ENCODE results near the gene TOGARAM1. TPM values are rescaled to one million over a fixed set of nuclear protein-coding genes. Genes with fewer than 3 reads are reported as not detected.

Gene TOGARAM1
- total RNA-seq, 1 experiment from 2014 or later: 6.4 TPM

- H3K4me3 Mint-ChIP-seq: no peak overlapping the region
- no peaks in the 10 kb centered on the region for H3K4me1 Mint-ChIP-seq
- no peak overlapping the region for H3K27ac Mint-ChIP-seq
- peaks cover 14% of the 10 kb centered on the region for H3K9me3 Mint-ChIP-seq
- ChIA-PET CTCF (no interaction called here), POLR2A (no interaction called here)
- H3K36me3 Mint-ChIP-seq: peaks cover 25% of the 10 kb centered on the region
- no peaks in the 10 kb centered on the region for H3K27me3 Mint-ChIP-seq (ENCODE audit: low read depth)
- no peak for ATAC-seq
- no peak for DNase-seq (ENCODE audit: low spot score)
- TF ChIP-seq NR1H2 (CRISPR knock-in tag; IDR thresholded peaks at IDR 0.05) (no peak), RORB (CRISPR knock-in tag; IDR thresholded peaks at IDR 0.05) (no peak), NR3C1 (CRISPR knock-in tag; conservative IDR thresholded peaks at IDR 0.05; ENCODE audit: low read depth) (no peak), ZNF219 (CRISPR knock-in tag; IDR thresholded peaks at IDR 0.05; ENCODE audit: borderline replicate concordance) (no peak), ZNF423 (CRISPR knock-in tag; IDR thresholded peaks at IDR 0.05) (no peak), OVOL2 (CRISPR knock-in tag; IDR thresholded peaks at IDR 0.05; ENCODE audit: borderline replicate concordance) (no peak), TEAD4 (CRISPR knock-in tag; IDR thresholded peaks at IDR 0.05) (no peak)
- TF ChIP-seq, protein P1, sequence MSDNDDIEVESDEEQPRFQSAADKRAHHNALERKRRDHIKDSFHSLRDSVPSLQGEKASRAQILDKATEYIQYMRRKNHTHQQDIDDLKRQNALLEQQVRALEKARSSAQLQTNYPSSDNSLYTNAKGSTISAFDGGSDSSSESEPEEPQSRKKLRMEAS (CRISPR knock-in tag; IDR thresholded peaks at IDR 0.05): no peak
- TF ChIP-seq, protein P2, sequence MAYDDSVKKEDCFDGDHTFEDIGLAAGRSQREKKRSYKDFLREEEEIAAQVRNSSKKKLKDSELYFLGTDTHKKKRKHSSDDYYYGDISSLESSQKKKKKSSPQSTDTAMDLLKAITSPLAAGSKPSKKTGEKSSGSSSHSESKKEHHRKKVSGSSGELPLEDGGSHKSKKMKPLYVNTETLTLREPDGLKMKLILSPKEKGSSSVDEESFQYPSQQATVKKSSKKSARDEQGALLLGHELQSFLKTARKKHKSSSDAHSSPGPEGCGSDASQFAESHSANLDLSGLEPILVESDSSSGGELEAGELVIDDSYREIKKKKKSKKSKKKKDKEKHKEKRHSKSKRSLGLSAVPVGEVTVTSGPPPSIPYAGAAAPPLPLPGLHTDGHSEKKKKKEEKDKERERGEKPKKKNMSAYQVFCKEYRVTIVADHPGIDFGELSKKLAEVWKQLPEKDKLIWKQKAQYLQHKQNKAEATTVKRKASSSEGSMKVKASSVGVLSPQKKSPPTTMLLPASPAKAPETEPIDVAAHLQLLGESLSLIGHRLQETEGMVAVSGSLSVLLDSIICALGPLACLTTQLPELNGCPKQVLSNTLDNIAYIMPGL (CRISPR knock-in tag; IDR thresholded peaks at IDR 0.05): no peak
Observed at GRCh38 chr14:44935155-44935554, 26.8 kb upstream of the TOGARAM1 start.

GRCh38 chr14:44937547-44937946 is 24.4 kb upstream of the TOGARAM1 start:
- Mint-ChIP-seq H3K4me3 (no peak overlapping the region), H3K27me3 (ENCODE audit: low read depth) (no peaks in the 10 kb centered on the region), H3K36me3 (peaks cover 39% of the 10 kb centered on the region), H3K27ac (no peak overlapping the region), H3K9me3 (peaks cover 18% of the 10 kb centered on the region), H3K4me1 (no peaks in the 10 kb centered on the region)
- POLR2A ChIA-PET: interaction anchor here (0.7 kb wide), 1 partner anchor 23 kb away, joined by 6 read pairs; no protein-coding TSS in a partner anchor
- CTCF ChIA-PET: no interaction called here
- no peak for DNase-seq (ENCODE audit: low spot score)
- ATAC-seq: no peak
- TF ChIP-seq, protein P3, sequence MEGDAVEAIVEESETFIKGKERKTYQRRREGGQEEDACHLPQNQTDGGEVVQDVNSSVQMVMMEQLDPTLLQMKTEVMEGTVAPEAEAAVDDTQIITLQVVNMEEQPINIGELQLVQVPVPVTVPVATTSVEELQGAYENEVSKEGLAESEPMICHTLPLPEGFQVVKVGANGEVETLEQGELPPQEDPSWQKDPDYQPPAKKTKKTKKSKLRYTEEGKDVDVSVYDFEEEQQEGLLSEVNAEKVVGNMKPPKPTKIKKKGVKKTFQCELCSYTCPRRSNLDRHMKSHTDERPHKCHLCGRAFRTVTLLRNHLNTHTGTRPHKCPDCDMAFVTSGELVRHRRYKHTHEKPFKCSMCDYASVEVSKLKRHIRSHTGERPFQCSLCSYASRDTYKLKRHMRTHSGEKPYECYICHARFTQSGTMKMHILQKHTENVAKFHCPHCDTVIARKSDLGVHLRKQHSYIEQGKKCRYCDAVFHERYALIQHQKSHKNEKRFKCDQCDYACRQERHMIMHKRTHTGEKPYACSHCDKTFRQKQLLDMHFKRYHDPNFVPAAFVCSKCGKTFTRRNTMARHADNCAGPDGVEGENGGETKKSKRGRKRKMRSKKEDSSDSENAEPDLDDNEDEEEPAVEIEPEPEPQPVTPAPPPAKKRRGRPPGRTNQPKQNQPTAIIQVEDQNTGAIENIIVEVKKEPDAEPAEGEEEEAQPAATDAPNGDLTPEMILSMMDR (IDR thresholded peaks at IDR 0.05): no peak
- TF ChIP-seq FOXJ3 (CRISPR knock-in tag; IDR thresholded peaks at IDR 0.05; ENCODE audit: borderline replicate concordance) (no peak), ZNF232 (CRISPR knock-in tag; IDR thresholded peaks at IDR 0.05) (no peak), SP1 (CRISPR knock-in tag; conservative IDR thresholded peaks at IDR 0.05) (no peak), ZNF425 (CRISPR knock-in tag; conservative IDR thresholded peaks at IDR 0.05) (no peak), MLX (CRISPR knock-in tag; IDR thresholded peaks at IDR 0.05) (no peak), NFE2L1 (CRISPR knock-in tag; IDR thresholded peaks at IDR 0.05) (no peak), ATF1 (CRISPR knock-in tag; IDR thresholded peaks at IDR 0.05) (no peak), JAZF1 (CRISPR knock-in tag; IDR thresholded peaks at IDR 0.05) (no peak), NR2C2 (CRISPR knock-in tag; IDR thresholded peaks at IDR 0.05) (no peak), JUN (CRISPR knock-in tag; IDR thresholded peaks at IDR 0.05) (no peak), TCF7 (CRISPR knock-in tag; IDR thresholded peaks at IDR 0.05; ENCODE audit: low read depth) (no peak), HMGA2 (CRISPR knock-in tag; IDR thresholded peaks at IDR 0.05) (no peak)
- TF ChIP-seq, protein P4, sequence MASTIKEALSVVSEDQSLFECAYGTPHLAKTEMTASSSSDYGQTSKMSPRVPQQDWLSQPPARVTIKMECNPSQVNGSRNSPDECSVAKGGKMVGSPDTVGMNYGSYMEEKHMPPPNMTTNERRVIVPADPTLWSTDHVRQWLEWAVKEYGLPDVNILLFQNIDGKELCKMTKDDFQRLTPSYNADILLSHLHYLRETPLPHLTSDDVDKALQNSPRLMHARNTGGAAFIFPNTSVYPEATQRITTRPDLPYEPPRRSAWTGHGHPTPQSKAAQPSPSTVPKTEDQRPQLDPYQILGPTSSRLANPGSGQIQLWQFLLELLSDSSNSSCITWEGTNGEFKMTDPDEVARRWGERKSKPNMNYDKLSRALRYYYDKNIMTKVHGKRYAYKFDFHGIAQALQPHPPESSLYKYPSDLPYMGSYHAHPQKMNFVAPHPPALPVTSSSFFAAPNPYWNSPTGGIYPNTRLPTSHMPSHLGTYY (CRISPR knock-in tag; IDR thresholded peaks at IDR 0.05): no peak
- TF ChIP-seq, protein P5, sequence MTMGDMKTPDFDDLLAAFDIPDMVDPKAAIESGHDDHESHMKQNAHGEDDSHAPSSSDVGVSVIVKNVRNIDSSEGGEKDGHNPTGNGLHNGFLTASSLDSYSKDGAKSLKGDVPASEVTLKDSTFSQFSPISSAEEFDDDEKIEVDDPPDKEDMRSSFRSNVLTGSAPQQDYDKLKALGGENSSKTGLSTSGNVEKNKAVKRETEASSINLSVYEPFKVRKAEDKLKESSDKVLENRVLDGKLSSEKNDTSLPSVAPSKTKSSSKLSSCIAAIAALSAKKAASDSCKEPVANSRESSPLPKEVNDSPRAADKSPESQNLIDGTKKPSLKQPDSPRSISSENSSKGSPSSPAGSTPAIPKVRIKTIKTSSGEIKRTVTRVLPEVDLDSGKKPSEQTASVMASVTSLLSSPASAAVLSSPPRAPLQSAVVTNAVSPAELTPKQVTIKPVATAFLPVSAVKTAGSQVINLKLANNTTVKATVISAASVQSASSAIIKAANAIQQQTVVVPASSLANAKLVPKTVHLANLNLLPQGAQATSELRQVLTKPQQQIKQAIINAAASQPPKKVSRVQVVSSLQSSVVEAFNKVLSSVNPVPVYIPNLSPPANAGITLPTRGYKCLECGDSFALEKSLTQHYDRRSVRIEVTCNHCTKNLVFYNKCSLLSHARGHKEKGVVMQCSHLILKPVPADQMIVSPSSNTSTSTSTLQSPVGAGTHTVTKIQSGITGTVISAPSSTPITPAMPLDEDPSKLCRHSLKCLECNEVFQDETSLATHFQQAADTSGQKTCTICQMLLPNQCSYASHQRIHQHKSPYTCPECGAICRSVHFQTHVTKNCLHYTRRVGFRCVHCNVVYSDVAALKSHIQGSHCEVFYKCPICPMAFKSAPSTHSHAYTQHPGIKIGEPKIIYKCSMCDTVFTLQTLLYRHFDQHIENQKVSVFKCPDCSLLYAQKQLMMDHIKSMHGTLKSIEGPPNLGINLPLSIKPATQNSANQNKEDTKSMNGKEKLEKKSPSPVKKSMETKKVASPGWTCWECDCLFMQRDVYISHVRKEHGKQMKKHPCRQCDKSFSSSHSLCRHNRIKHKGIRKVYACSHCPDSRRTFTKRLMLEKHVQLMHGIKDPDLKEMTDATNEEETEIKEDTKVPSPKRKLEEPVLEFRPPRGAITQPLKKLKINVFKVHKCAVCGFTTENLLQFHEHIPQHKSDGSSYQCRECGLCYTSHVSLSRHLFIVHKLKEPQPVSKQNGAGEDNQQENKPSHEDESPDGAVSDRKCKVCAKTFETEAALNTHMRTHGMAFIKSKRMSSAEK (CRISPR knock-in tag; IDR thresholded peaks at IDR 0.05; ENCODE audit: borderline replicate concordance): no peak

Data from WTC11 (cell line).